ENCODE results near the gene CAPN12.

DNA sequence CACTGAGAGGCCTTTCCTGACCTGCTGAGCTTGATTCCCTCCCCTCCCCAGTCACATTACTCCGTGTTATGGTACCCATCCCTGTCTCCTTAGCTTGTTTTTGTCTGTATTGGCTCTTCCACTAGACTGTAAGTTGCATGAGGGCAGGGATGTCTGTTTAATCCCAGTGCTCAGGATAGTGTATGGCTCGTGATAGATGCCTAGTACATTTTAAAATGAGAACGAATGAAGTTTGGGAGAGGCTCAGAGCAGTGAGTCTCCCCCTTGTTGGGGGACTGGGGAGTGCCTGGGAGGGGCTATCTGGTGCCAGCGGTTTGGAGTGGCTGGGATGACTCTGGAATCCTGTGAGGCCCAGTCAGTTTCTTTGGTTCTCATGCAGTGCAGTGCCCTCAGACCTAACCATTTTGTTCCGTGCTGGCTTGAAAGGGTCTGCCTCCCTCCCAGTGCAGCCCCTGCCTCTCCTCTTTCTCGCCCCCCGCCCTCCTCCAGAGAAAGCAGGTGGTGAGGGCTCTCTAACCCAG, 61.3 kb downstream of the CAPN12 start:
- TF ChIP-seq, protein P1, sequence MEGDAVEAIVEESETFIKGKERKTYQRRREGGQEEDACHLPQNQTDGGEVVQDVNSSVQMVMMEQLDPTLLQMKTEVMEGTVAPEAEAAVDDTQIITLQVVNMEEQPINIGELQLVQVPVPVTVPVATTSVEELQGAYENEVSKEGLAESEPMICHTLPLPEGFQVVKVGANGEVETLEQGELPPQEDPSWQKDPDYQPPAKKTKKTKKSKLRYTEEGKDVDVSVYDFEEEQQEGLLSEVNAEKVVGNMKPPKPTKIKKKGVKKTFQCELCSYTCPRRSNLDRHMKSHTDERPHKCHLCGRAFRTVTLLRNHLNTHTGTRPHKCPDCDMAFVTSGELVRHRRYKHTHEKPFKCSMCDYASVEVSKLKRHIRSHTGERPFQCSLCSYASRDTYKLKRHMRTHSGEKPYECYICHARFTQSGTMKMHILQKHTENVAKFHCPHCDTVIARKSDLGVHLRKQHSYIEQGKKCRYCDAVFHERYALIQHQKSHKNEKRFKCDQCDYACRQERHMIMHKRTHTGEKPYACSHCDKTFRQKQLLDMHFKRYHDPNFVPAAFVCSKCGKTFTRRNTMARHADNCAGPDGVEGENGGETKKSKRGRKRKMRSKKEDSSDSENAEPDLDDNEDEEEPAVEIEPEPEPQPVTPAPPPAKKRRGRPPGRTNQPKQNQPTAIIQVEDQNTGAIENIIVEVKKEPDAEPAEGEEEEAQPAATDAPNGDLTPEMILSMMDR (IDR thresholded peaks at IDR 0.05; ENCODE audit: insufficient read depth, low read length) = no peak
- TF ChIP-seq POLR2AphosphoS5 (IDR thresholded peaks at IDR 0.05; ENCODE audit: low read depth) = no peak

Data from HL-60 (cell line).